GM12892 (cell line): Measurements from ENCODE around the gene CDC42SE2.

Experiments
- POLR2A ChIP-seq: IDR thresholded peaks from 2 replicates; pipeline ENCODE4 v1.6.1; 2011; ENCODE audit warnings: low read depth, low read length, control low read depth
- POLR2AphosphoS5 ChIP-seq: IDR thresholded peaks from 2 replicates; pipeline ENCODE4 v1.6.1; 2011; ENCODE audit warnings: low read depth, low read length, control low read depth
- TAF1 ChIP-seq: IDR thresholded peaks from 2 replicates; pipeline ENCODE4 v1.6.1; 2011; ENCODE audit warnings: low read depth, mild to moderate bottlenecking, control low read depth, low read length, borderline replicate concordance

GRCh38 chr5:131353991-131354390 lies 90.1 kb downstream of the CDC42SE2 start:
- TF ChIP-seq POLR2AphosphoS5 = no peak
- TF ChIP-seq TAF1 = no peak
- no peak for TF ChIP-seq POLR2A
